Colonic mucosa (tissue), 4 donors: ENCODE data around the gene KLHL24. TPM values are rescaled to one million over a fixed set of nuclear protein-coding genes. Genes with fewer than 3 reads are reported as not detected.

Experiments used
- DNase-seq: peaks from one replicate; pipeline ENCODE4 v3.0.0-alpha.2; 2020
- H3K27ac ChIP-seq: fragments of 200-600 bp; one replicate; pipeline ENCODE4 v1.8.0; 2021
- H3K27me3 ChIP-seq: fragments of 200-600 bp; one replicate; pipeline ENCODE4 v1.8.0; 2021
- H3K36me3 ChIP-seq: fragments of 200-600 bp; one replicate; pipeline ENCODE4 v1.8.0; 2021
- H3K4me1 ChIP-seq: fragments of 200-600 bp; one replicate; pipeline ENCODE4 v1.8.0; 2021; ENCODE audit warnings: mild to moderate bottlenecking
- H3K4me3 ChIP-seq: fragments of 200-600 bp; one replicate; pipeline ENCODE4 v1.8.0; 2021
- H3K9ac ChIP-seq, 2 donors: one replicate each; pipeline ENCODE4 v1.7.0; 2013; ENCODE audit warnings: control low read depth in 2 of 2, low read depth in 2 of 2, low read length in 2 of 2
- H3K9me3 ChIP-seq: fragments of 200-600 bp; one replicate; pipeline ENCODE4 v1.8.0; 2021
- intact Hi-C: fragments of 100-400 bp; cut with DNase I; formaldehyde crosslinking; loops from one replicate; pipeline ENCODE4 v1.14.1; 2022
- total RNA-seq, 2 donors: library from RNA; stranded (reverse); fragmentation: NEBNext Ultra II Directional in 1 of 2; extraction: Animal tissue kit (Norgen Biotek cat#: 25700) in 1 of 2; gene quantifications; one replicate each; pipeline ENCODE4 v1.2.1, GENCODE V29; 2021
- TF ChIP-seq, protein P1 (sequence below): fragments of 200-600 bp; IDR thresholded peaks from one replicate; pipeline ENCODE4 v1.8.0; 2022; ENCODE audit warnings: antibody characterized with exemption, mild to moderate bottlenecking
- donor health status: healthy.
- donor health status: DM: no; HTN: no; CAD: no.
- donor health status: DM: no; HTN: no; CAD: no.

The KLHL24 gene
- total RNA-seq, 2 donors from 2014 or later, result 25.1 to 64.2 TPM

DNA sequence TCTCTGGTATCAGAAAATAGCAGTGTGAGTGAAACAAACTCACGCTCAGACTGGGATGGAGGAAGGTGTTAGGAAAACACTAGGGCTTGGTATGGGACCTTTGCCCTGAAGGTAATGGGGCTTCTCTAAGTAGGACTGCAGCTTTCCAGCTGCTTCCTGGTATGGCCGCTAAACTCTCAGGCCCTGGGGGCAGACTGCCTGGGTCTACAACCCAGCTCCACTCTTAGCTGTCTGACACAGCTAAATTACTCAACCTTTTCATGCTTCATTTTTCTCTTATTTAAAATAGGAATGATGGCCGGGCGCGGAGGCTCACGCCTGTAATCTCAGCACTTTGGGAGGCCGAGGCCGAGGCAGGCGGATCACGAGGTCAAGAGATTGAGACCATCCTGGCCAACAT lies 57.0 kb downstream of the KLHL24 start:
- intact Hi-C loops, result loop anchor here (10.0 kb wide), 1 partner anchor 48 kb away; no protein-coding TSS in a partner anchor
- no peaks in the 10 kb centered on the region for H3K36me3 ChIP-seq
- H3K4me1 ChIP-seq, result no peaks in the 10 kb centered on the region
- H3K4me3 ChIP-seq, result no peak overlapping the region
- H3K27ac ChIP-seq, result no peak overlapping the region
- no peaks in the 10 kb centered on the region for H3K9me3 ChIP-seq
- H3K9ac ChIP-seq, result no peak overlapping the region
- no peak for DNase-seq
- no peaks in the 10 kb centered on the region for H3K27me3 ChIP-seq
- TF ChIP-seq, protein P1, sequence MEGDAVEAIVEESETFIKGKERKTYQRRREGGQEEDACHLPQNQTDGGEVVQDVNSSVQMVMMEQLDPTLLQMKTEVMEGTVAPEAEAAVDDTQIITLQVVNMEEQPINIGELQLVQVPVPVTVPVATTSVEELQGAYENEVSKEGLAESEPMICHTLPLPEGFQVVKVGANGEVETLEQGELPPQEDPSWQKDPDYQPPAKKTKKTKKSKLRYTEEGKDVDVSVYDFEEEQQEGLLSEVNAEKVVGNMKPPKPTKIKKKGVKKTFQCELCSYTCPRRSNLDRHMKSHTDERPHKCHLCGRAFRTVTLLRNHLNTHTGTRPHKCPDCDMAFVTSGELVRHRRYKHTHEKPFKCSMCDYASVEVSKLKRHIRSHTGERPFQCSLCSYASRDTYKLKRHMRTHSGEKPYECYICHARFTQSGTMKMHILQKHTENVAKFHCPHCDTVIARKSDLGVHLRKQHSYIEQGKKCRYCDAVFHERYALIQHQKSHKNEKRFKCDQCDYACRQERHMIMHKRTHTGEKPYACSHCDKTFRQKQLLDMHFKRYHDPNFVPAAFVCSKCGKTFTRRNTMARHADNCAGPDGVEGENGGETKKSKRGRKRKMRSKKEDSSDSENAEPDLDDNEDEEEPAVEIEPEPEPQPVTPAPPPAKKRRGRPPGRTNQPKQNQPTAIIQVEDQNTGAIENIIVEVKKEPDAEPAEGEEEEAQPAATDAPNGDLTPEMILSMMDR, result no peak

DNA sequence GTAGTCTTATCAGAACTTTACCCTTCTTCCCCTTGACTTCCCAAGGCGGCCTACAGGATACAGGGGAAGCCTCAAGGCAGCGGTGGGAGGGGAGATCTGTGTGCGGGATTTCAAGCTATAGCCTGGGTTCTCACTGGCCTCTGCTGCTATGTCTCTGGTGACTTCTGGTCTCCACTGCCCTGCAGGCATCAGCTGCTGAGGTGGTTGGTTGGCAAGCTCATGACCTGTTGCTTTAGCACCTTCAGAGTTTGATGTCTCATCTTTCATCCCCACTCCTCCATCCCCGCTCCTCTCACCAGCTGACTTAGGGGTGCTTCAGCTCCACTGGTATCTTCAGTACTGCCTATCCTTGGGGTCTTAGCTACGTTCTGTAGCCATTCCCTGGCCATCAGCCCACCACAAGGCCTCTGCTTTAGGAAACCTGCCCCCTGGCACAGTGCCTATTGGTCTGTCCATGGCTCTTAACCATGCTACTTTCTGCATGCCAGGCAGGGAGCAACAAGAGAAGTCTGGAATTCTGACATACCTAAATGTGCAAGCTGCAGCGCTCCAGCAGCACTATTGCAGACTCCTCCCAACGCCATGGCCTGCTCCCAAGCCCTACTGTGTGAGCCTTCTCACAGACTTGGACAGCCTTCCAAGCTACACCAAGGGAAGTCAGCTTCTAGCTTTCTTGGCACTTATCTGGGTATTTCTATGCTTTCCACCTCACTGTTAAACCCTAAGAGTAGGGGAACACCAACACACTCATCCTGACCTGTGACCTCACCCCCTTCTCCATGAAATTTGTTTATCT lies 60.3 kb downstream of the KLHL24 start:
- no peak overlapping the region for H3K27ac ChIP-seq
- H3K4me3 ChIP-seq, result no peak overlapping the region
- H3K27me3 ChIP-seq, result no peaks in the 10 kb centered on the region
- no peaks in the 10 kb centered on the region for H3K36me3 ChIP-seq
- TF ChIP-seq, protein P1, result no peak
- H3K4me1 ChIP-seq, result no peaks in the 10 kb centered on the region
- intact Hi-C loops, result loop anchor here (10.0 kb wide), 1 partner anchor 51 kb away; no protein-coding TSS in a partner anchor
- H3K9ac ChIP-seq, result no peak overlapping the region
- DNase-seq, result no peak
- H3K9me3 ChIP-seq, result no peaks in the 10 kb centered on the region

DNA sequence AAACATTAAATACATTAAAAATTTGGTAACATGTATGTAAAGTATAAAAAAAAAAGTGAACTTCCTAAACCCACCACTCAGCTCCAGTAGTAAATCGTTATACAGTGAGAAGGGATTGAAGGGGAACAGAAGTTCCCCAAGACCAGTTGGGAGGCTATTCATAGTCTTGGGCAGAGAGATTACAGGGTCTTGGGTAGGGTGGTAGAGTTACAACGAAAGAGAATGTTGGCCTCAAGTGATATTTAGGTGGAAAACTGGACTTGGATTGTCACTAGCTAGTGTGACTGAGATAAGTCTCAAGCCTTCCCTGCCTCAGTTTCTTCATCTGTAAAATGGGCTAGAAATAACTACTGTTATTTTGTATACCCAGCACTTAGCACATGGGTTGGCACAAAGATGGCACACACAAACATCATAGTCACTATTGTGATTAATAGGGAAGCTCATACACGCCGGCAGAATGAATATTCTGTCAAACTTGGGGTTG lies 61.7 kb downstream of the KLHL24 start:
- Histone ChIP-seq H3K36me3 (no peaks in the 10 kb centered on the region), H3K27me3 (no peaks in the 10 kb centered on the region), H3K27ac (no peak overlapping the region), H3K4me1 (no peaks in the 10 kb centered on the region), H3K4me3 (peak overlapping the region; percentile 97), H3K9me3 (no peaks in the 10 kb centered on the region), H3K9ac (peak overlapping the region; percentile 26 to 69)
- intact Hi-C loops, result loop anchor here (10.0 kb wide), 1 partner anchor 52 kb away; no protein-coding TSS in a partner anchor
- DNase-seq, result no peak
- TF ChIP-seq, protein P1, result no peak

DNA sequence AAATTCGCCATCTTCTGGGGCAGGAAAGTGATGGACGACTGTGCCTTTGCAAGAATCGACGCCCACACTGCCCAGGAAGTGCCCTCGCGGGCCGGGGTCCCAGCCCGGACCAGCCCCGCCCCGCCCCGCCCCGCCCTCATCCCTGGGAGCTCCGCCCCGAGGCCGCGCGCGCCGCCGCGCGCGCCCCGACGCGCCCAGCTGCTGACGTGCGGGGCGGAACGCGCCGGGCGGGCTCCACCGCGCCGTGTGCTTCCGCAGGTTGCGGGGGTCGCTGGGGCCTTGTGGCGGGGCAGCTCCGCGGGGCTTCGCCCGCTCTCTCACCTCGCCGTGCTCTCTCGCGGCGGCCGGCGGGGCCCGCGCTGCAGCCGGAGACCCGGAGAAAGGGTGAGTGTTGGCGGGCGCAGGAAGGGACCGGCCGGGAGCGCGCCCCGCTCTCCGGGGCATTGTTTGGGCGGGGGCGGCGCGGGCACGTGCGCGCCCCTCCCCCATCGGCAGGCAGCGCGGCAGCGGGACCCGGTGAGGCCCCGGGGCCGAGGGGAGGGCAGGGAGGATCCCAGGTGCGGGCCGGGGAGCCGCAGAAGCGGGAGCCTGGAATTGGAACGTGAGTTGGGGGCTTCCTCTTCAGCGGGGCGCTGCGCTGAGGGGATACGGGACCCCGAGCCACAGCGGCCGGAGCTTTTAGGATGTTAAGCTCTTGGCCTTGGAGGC lies 62.3 kb downstream of the KLHL24 start, which contains the start of gene YEATS2:
YEATS2 (plus strand) TSS at position 188 of the 708 bp plus-strand sequence. CDS start 17,366 bp downstream, outside the sequence.
- Histone ChIP-seq H3K36me3 (no peaks in the 10 kb centered on the region), H3K4me1 (no peaks in the 10 kb centered on the region), H3K27ac (peak within 1 kb of the TSS; percentile 76), H3K9ac (peak within 1 kb of the TSS; percentile 92 to 98), H3K27me3 (no peaks in the 10 kb centered on the region), H3K9me3 (no peaks in the 10 kb centered on the region), H3K4me3 (peak within 1 kb of the TSS; percentile 97)
- peak; percentile 67 for DNase-seq
- intact Hi-C loops, result loop anchor here (10.0 kb wide), 1 partner anchor 53 kb away; no protein-coding TSS in a partner anchor
- TF ChIP-seq, protein P1, result no peak

DNA sequence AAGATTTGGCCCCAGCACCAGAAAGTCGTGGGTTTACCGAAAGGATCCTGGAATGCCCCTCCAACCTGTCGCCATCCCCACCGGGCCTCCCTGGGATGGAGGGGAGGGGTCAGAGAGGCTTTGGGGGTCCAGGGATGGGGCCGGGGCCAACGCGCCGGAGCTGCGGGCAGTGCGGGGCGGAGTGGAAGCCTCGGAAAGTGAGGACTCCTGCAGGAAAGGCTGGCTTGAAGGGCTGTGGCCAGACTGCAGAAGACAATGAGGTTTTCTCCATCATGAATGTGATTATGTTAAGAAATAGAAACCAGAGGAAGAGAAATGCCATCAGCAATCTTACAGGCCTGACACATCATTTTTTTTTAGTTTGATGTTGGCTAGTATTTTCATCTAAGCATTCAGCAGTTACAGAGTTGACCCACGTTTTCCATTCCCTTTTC lies 62.9 kb downstream of the KLHL24 start:
- H3K4me1 ChIP-seq, result no peaks in the 10 kb centered on the region
- peak overlapping the region; percentile 92 to 98 for H3K9ac ChIP-seq
- H3K9me3 ChIP-seq, result no peaks in the 10 kb centered on the region
- H3K4me3 ChIP-seq, result peak overlapping the region; percentile 97
- H3K36me3 ChIP-seq, result no peaks in the 10 kb centered on the region
- intact Hi-C loops, result loop anchor here (10.0 kb wide), 1 partner anchor 54 kb away; no protein-coding TSS in a partner anchor
- peak overlapping the region; percentile 76 for H3K27ac ChIP-seq
- peak; percentile 35 for DNase-seq
- no peaks in the 10 kb centered on the region for H3K27me3 ChIP-seq
- TF ChIP-seq, protein P1, result no peak
